ENCODE measurements around the gene SPG21.

Gene SPG21

GRCh38 chr15:64993290-64993689 lies 3.6 kb upstream of the SPG21 start:
- TF ChIP-seq TAF1 (IDR thresholded peaks at IDR 0.05; ENCODE audit: borderline replicate concordance, insufficient read depth, low read length), result no peak
- no peak for TF ChIP-seq REST (IDR thresholded peaks at IDR 0.05; ENCODE audit: insufficient read depth in 1 of 2, low read depth in 2 of 2, low read length in 2 of 2)
- no peak for TF ChIP-seq SIN3A (IDR thresholded peaks at IDR 0.05; ENCODE audit: borderline replicate concordance, insufficient read depth, low read length)
- TF ChIP-seq POLR2AphosphoS5 (IDR thresholded peaks at IDR 0.05; ENCODE audit: low read depth, low read length), result no peak
- no peak for TF ChIP-seq FOXP2 (optimal IDR thresholded peaks at IDR 0.05; ENCODE audit: borderline replicate concordance, extremely low read depth, extremely low read length, insufficient read depth)

- no peak for TF ChIP-seq TAF1 (IDR thresholded peaks at IDR 0.05; ENCODE audit: borderline replicate concordance, insufficient read depth, low read length)
- no peak for TF ChIP-seq FOXP2 (optimal IDR thresholded peaks at IDR 0.05; ENCODE audit: borderline replicate concordance, extremely low read depth, extremely low read length, insufficient read depth)
These were observed 1.9 kb upstream of the SPG21 start for GRCh38 chr15:64991536-64992135.

GRCh38 chr15:64990168-64990470 lies 405 bp upstream of the SPG21 start:
- no peak for TF ChIP-seq SIN3A (IDR thresholded peaks at IDR 0.05; ENCODE audit: borderline replicate concordance, insufficient read depth, low read length)
- TF ChIP-seq TAF1 (IDR thresholded peaks at IDR 0.05; ENCODE audit: borderline replicate concordance, insufficient read depth, low read length), result no peak
- TF ChIP-seq REST (IDR thresholded peaks at IDR 0.05; ENCODE audit: insufficient read depth in 1 of 2, low read depth in 2 of 2, low read length in 2 of 2), result no peak
- no peak for TF ChIP-seq FOXP2 (optimal IDR thresholded peaks at IDR 0.05; ENCODE audit: borderline replicate concordance, extremely low read depth, extremely low read length, insufficient read depth)
- TF ChIP-seq POLR2AphosphoS5 (IDR thresholded peaks at IDR 0.05; ENCODE audit: low read depth, low read length), result no peak; the same call in 1 of the 2 replicates

- no peak for TF ChIP-seq SIN3A (IDR thresholded peaks at IDR 0.05; ENCODE audit: borderline replicate concordance, insufficient read depth, low read length)
- no peak for TF ChIP-seq POLR2AphosphoS5 (IDR thresholded peaks at IDR 0.05; ENCODE audit: low read depth, low read length)
- no peak for TF ChIP-seq FOXP2 (optimal IDR thresholded peaks at IDR 0.05; ENCODE audit: borderline replicate concordance, extremely low read depth, extremely low read length, insufficient read depth)
These were observed 2.6 kb downstream of the SPG21 start for GRCh38 chr15:64987136-64987535.

- no peak for TF ChIP-seq REST (IDR thresholded peaks at IDR 0.05; ENCODE audit: insufficient read depth in 1 of 2, low read depth in 2 of 2, low read length in 2 of 2)
- TF ChIP-seq TAF1 (IDR thresholded peaks at IDR 0.05; ENCODE audit: borderline replicate concordance, insufficient read depth, low read length), result no peak
- TF ChIP-seq SIN3A (IDR thresholded peaks at IDR 0.05; ENCODE audit: borderline replicate concordance, insufficient read depth, low read length), result no peak
- TF ChIP-seq FOXP2 (optimal IDR thresholded peaks at IDR 0.05; ENCODE audit: borderline replicate concordance, extremely low read depth, extremely low read length, insufficient read depth), result no peak
- no peak for TF ChIP-seq POLR2AphosphoS5 (IDR thresholded peaks at IDR 0.05; ENCODE audit: low read depth, low read length)
These were observed 4.2 kb downstream of the SPG21 start for GRCh38 chr15:64985366-64986033.

- TF ChIP-seq FOXP2 (optimal IDR thresholded peaks at IDR 0.05; ENCODE audit: borderline replicate concordance, extremely low read depth, extremely low read length, insufficient read depth) (no peak), POLR2AphosphoS5 (IDR thresholded peaks at IDR 0.05; ENCODE audit: low read depth, low read length) (no peak), TAF1 (IDR thresholded peaks at IDR 0.05; ENCODE audit: borderline replicate concordance, insufficient read depth, low read length) (no peak), SIN3A (IDR thresholded peaks at IDR 0.05; ENCODE audit: borderline replicate concordance, insufficient read depth, low read length) (no peak), REST (IDR thresholded peaks at IDR 0.05; ENCODE audit: insufficient read depth in 1 of 2, low read depth in 2 of 2, low read length in 2 of 2) (no peak)
These were observed 7.2 kb downstream of the SPG21 start for GRCh38 chr15:64982472-64982871.

All from PFSK-1 (cell line).